B cell (primary cell): Measurements from ENCODE around the gene SPAG7. TPM values are rescaled to one million over a fixed set of nuclear protein-coding genes. Genes with fewer than 3 reads are reported as not detected.
A peak's percentile ranks its signal among the peaks of the same experiment; 100 is the strongest.

Source experiments
- ATAC-seq: fragments of 200-7000 bp; cut with Tn5 transposase; one replicate; pipeline ENCODE4 v1.10.0; 2021; ENCODE audit warnings: low read depth, mild to moderate bottlenecking, moderate number of reproducible peaks, moderate library complexity
- CTCF ChIA-PET: fragments of 350-600 bp; sonication (Branson Sonifier 250); formaldehyde crosslinking; loops from one replicate; lab custom pipeline; 2021; ENCODE audit warnings: antibody characterized with exemption, inconsistent platforms; lab: Charles Lee
- POLR2A ChIA-PET: fragments of 350-600 bp; sonication (Branson Sonifier 250); formaldehyde crosslinking; loops from one replicate; lab custom pipeline; 2021; ENCODE audit warnings: antibody characterized with exemption; lab: Charles Lee
- DNase-seq: peaks from one replicate; pipeline ENCODE4 v3.0.0; 2013
- H2AFZ ChIP-seq: 2 replicates; pipeline ENCODE4 v1.6.1; 2012; ENCODE audit warnings: mild to moderate bottlenecking, low read depth, low read length; ENCODE audit not compliant: insufficient read depth, poor library complexity, severe bottlenecking
- H3K27ac ChIP-seq, 2 donors: 1 replicate in 1 of 2; 2 replicates in 1 of 2; pipeline ENCODE4 v1.5.1; 2012 to 2013; ENCODE audit warnings: low read length in 2 of 2, mild to moderate bottlenecking in 2 of 2, moderate library complexity in 1 of 2
- H3K27me3 ChIP-seq, 4 experiments: fragments of 200-600 bp in 1 of 4; sonication (generic) in 1 of 4; replicated peaks in 1 of 4; 1 replicate in 2 of 4; 2 replicates in 2 of 4; pipeline versions ENCODE4 v1.6.1 to v1.7.0; 2013 to 2016; ENCODE audit warnings: low read length in 3 of 4, mild to moderate bottlenecking in 2 of 4, mixed read lengths in 1 of 4, moderate library complexity in 1 of 4; ENCODE audit not compliant: insufficient read depth in 4 of 4, control insufficient read depth in 3 of 4; ENCODE audit errors: control extremely low read depth in 1 of 4
- H3K36me3 ChIP-seq, 2 experiments: replicated peaks in 1 of 2; 1 replicate in 1 of 2; 2 replicates in 1 of 2; pipeline versions ENCODE4 v1.6.1 to v1.7.1; 2013; ENCODE audit warnings: low read length in 1 of 2; ENCODE audit not compliant: insufficient read depth in 2 of 2, control insufficient read depth in 1 of 2; ENCODE audit errors: control extremely low read depth in 1 of 2, extremely low read depth in 1 of 2
- H3K4me1 ChIP-seq, 2 donors: fragments of 200-600 bp in 1 of 2; sonication (generic) in 1 of 2; 1 replicate in 1 of 2; 2 replicates in 1 of 2; pipeline versions ENCODE4 v1.5.1 to v1.6.1; 2013 to 2017; ENCODE audit warnings: low read length in 2 of 2; ENCODE audit not compliant: control insufficient read depth in 2 of 2, insufficient read depth in 2 of 2
- H3K4me2 ChIP-seq: replicated peaks from 2 replicates; pipeline ENCODE3; 2012; ENCODE audit warnings: mild to moderate bottlenecking, low read depth, low read length; ENCODE audit not compliant: poor library complexity, severe bottlenecking
- H3K4me3 ChIP-seq, 5 experiments: fragments of 200-600 bp in 1 of 5; sonication (generic) in 1 of 5; 1 replicate in 3 of 5; 2 replicates in 2 of 5; pipeline versions ENCODE4 v1.5.1 to v1.7.0; 2011 to 2016; ENCODE audit warnings: low read length in 4 of 5, mild to moderate bottlenecking in 4 of 5, low read depth in 2 of 5, control low read depth in 1 of 5, moderate library complexity in 1 of 5; ENCODE audit not compliant: insufficient read depth in 1 of 5; ENCODE audit errors: control extremely low read depth in 1 of 5, extremely low read depth in 1 of 5
- H3K79me2 ChIP-seq: fragments of 200-600 bp; sonication (generic); one replicate; pipeline ENCODE4 v1.6.0; 2016; ENCODE audit warnings: low read length; ENCODE audit not compliant: control insufficient read depth, insufficient read depth
- H3K9ac ChIP-seq: fragments of 200-600 bp; sonication (generic); 2 replicates; pipeline ENCODE4 v1.6.1; 2017; ENCODE audit warnings: mild to moderate bottlenecking, low read length, moderate library complexity
- H3K9me3 ChIP-seq, 3 donors: one replicate each; pipeline versions ENCODE4 v1.6.1 to v1.7.1; 2013; ENCODE audit warnings: low read length in 2 of 3; ENCODE audit not compliant: control insufficient read depth in 2 of 3, insufficient read depth in 1 of 3; ENCODE audit errors: control extremely low read depth in 1 of 3
- H4K20me1 ChIP-seq: 2 replicates; pipeline ENCODE4 v1.6.0; 2012; ENCODE audit warnings: mild to moderate bottlenecking, low read length; ENCODE audit not compliant: insufficient read depth, control insufficient read depth, poor library complexity, severe bottlenecking
- H3K27ac Mint-ChIP-seq: one replicate; pipeline ENCODE4 v1.8.0; 2021; ENCODE audit warnings: mixed read lengths
- H3K27me3 Mint-ChIP-seq: one replicate; pipeline ENCODE4 v1.8.0; 2021; ENCODE audit warnings: mixed read lengths
- H3K4me1 Mint-ChIP-seq: one replicate; pipeline ENCODE4 v1.8.0; 2021; ENCODE audit warnings: mixed read lengths
- H3K4me3 Mint-ChIP-seq: one replicate; pipeline ENCODE4 v1.8.0; 2021; ENCODE audit warnings: mixed read lengths
- H3K9me3 Mint-ChIP-seq: one replicate; pipeline ENCODE4 v1.8.0; 2022; ENCODE audit warnings: mixed read lengths; ENCODE audit not compliant: insufficient read depth
- EZH2 ChIP-seq: IDR thresholded peaks from 2 replicates; pipeline ENCODE4 v1.6.1; 2012; ENCODE audit warnings: borderline replicate concordance, low read depth, mild to moderate bottlenecking, moderate library complexity, low read length; ENCODE audit not compliant: insufficient read depth, poor library complexity, severe bottlenecking
- WGBS: methylation state at CpG from one replicate; pipeline ENCODE4 v1.1.5; 2013; ENCODE audit warnings: missing lambda C conversion rate; ENCODE audit not compliant: insufficient coverage; 5-methylcytosine and 5-hydroxymethylcytosine counted together
- intact Hi-C: fragments of 100-400 bp; cut with micrococcal nuclease; formaldehyde crosslinking; loops from one replicate; pipeline ENCODE4 v1.10.0; 2022
- polyA plus RNA-seq: library from polyadenylated mRNA; depleted of rRNA; stranded (reverse); fragments of >200 nt; gene quantifications from 2 replicates; pipeline ENCODE4 v1.2.3, GENCODE V29; 2012
- total RNA-seq, 2 donors: library from RNA; stranded (reverse); fragments of 120-200 nt in 1 of 2; gene quantifications; 1 replicate in 1 of 2; 2 replicates in 1 of 2; pipeline versions ENCODE4 v1.2.3 to v1.2.4, GENCODE V29; 2013 to 2022
- TF ChIP-seq, protein P1 (sequence below): fragments of 200-600 bp; IDR thresholded peaks from one replicate; pipeline ENCODE4 v1.8.0; 2022; ENCODE audit warnings: antibody characterized with exemption, mild to moderate bottlenecking

Gene SPAG7
- total and polyA plus RNA-seq, 2 donors (not counting 1 experiment from before 2014, with no cell fraction given), result 43.4 to 52.5 TPM

DNA sequence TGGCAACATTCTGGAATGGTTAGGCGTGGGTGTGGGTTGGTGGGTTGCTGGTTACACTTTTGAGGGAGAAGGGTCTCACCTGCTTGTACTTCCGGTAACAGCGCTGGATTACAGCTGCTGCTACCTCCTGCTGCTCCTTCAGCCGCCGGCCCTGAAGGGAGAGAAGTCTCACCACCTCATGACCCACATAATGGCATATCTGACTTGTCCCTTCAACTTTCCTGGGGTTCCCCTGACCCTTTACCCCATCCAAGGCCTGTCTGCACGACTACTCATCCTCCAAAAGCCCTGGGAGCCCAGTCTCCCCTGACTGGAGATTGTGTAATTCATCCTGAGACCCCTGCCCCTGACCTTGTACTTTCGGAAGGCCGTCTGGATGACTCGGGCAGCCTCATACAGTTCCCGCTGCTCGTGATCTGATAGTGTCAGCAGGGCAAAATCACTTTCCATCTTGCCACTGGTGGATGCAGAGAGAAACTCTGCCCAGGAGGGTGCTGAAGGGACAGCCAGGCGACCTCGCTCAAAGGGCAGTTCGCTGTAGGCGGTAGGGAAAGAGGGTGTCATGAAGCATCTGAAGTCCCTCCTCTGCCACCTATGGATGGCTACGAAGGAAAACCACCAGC, 2.0 kb upstream of the SPAG7 start:
- CTCF ChIA-PET, result interaction anchor here (1.0 to 4.3 kb wide), 5 partner anchors 9 to 61 kb away, joined by 3 to 32 read pairs (median 4); partner anchors contain the start of genes RNF167 and SLC25A11

More for the DNA sequence above, 2.0 kb upstream of the SPAG7 start:
- Mint-ChIP-seq H3K27ac (peak overlapping the region; percentile 82), H3K4me1 (peaks cover 15% of the 10 kb centered on the region), H3K4me3 (no peak overlapping the region), H3K27me3 (no peaks in the 10 kb centered on the region), H3K9me3 (no peaks in the 10 kb centered on the region)
- DNase-seq (no peak), ATAC-seq (no peak)
- no peak overlapping the region for H3K9ac ChIP-seq
- TF ChIP-seq, protein P1, sequence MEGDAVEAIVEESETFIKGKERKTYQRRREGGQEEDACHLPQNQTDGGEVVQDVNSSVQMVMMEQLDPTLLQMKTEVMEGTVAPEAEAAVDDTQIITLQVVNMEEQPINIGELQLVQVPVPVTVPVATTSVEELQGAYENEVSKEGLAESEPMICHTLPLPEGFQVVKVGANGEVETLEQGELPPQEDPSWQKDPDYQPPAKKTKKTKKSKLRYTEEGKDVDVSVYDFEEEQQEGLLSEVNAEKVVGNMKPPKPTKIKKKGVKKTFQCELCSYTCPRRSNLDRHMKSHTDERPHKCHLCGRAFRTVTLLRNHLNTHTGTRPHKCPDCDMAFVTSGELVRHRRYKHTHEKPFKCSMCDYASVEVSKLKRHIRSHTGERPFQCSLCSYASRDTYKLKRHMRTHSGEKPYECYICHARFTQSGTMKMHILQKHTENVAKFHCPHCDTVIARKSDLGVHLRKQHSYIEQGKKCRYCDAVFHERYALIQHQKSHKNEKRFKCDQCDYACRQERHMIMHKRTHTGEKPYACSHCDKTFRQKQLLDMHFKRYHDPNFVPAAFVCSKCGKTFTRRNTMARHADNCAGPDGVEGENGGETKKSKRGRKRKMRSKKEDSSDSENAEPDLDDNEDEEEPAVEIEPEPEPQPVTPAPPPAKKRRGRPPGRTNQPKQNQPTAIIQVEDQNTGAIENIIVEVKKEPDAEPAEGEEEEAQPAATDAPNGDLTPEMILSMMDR, result no peak
- TF ChIP-seq EZH2, result no peak
- no peaks in the 10 kb centered on the region for H3K9me3 ChIP-seq
- no peak overlapping the region for H3K27ac ChIP-seq
- peaks cover 24% of the 10 kb centered on the region for H3K79me2 ChIP-seq
- H3K4me3 ChIP-seq, result no peak overlapping the region
- POLR2A ChIA-PET, result interaction anchor here (1.0 to 4.7 kb wide), 2 partner anchors 21 to 30 kb away, joined by 3 to 81 read pairs; partner anchors contain the start of genes PFN1, RNF167 and SLC25A11
- no peak overlapping the region for H3K4me2 ChIP-seq
- H3K27me3 ChIP-seq, result no peaks in the 10 kb centered on the region
- H2AFZ ChIP-seq, result no peak overlapping the region
- peaks cover 17 to 22% of the 10 kb centered on the region in 2 donors for H3K4me1 ChIP-seq
- intact Hi-C loops, result loop anchor here (5.0 kb wide), 1 partner anchor 48 kb away; no protein-coding TSS in a partner anchor
- H3K36me3 ChIP-seq, result peaks cover 0 to 27% of the 10 kb centered on the region in 2 experiments
- H4K20me1 ChIP-seq, result no peaks in the 10 kb centered on the region
- WGBS, result 98% methylated on average over 11 of the region's 16 CpGs
